KBM-7 (cell line): ENCODE data around the gene ZNF740.

Experiments
- DNase-seq: peaks from one replicate; pipeline ENCODE4 v3.0.0-alpha.2; 2015
- in situ Hi-C: fragments of 300-500 bp; cut with MboI; formaldehyde crosslinking; loops from 2 replicates; pipeline ENCODE4 v1.14.3; 2020; ENCODE audit warnings: low sequenced_read_pairs, low pct_unique_long_range_greater_than_20kb, mixed read lengths

The ZNF740 gene

GRCh38 chr12:53235164-53235563 is 54.6 kb downstream of the ZNF740 start:
- in situ Hi-C loops = no loop called here
- DNase-seq = no peak

- no peak for DNase-seq
These were observed 55.4 kb downstream of the ZNF740 start for GRCh38 chr12:53235742-53236442.

GRCh38 chr12:53236443-53237111 is 56.1 kb downstream of the ZNF740 start:
- no peak for DNase-seq
- in situ Hi-C loops = no loop called here

More at GRCh38 chr12:53235742-53236442, 55.4 kb downstream of the ZNF740 start:
- in situ Hi-C loops = no loop called here

GRCh38 chr12:53239643-53240258 is 59.2 kb downstream of the ZNF740 start:
- DNase-seq = no peak
- in situ Hi-C loops = no loop called here

- in situ Hi-C loops = no loop called here
These were observed 61.3 kb downstream of the ZNF740 start for GRCh38 chr12:53241623-53242412.

GRCh38 chr12:53244337-53244736 is 63.8 kb downstream of the ZNF740 start:
- no peak for DNase-seq
- in situ Hi-C loops = no loop called here

More at GRCh38 chr12:53241623-53242412, 61.3 kb downstream of the ZNF740 start:
- no peak for DNase-seq
